ENCODE data around the gene DNAH6. TPM values are rescaled to one million over a fixed set of nuclear protein-coding genes. Genes with fewer than 3 reads are reported as not detected.

The DNAH6 gene
- total RNA-seq, 1 experiment from 2014 or later = 1.6 TPM

DNA sequence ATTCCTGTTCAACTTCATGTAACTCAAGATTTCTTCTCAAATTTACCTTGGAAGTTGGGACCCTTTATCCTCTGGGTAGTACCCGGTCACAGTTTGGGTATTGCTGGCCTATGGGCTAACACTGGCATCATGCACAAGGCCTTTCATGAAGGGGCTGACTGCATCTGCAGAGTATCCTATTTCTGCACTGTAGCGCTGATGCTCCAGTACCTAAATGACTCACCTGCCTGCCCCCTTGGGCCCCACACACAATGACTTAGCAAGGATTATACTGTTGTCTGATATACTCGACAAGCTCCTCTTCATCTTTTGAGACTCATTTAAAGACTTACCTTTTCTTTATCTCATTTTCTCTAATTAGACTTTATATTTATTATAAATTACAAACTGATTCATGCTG, 39.9 kb downstream of the DNAH6 start:
- intact Hi-C loops (cut with micrococcal nuclease) = no loop called here
- H2AFZ ChIP-seq (ENCODE audit: low read depth, low read length, poor library complexity, severe bottlenecking) = no peak overlapping the region
- RAD21 ChIA-PET (ENCODE audit: low non-redundant PET in 1 of 2, low total read pairs in 2 of 2, uncharacterized antibody in 2 of 2, unreplicated experiment in 2 of 2) = no interaction called here
- H3K9ac ChIP-seq (ENCODE audit: low read length) = no peak overlapping the region
- no peaks in the 10 kb centered on the region for H3K27me3 ChIP-seq (ENCODE audit: insufficient read depth, low read length)
- no TSS peak for BruUV-seq (replicated peaks)
- DNase-seq (ENCODE audit: low read depth, low spot score) (no peak), ATAC-seq (no peak)
- H3K36me3 ChIP-seq (ENCODE audit: control insufficient read depth in 1 of 2, insufficient read depth in 2 of 2, low read length in 2 of 2) = no peaks in the 10 kb centered on the region
- POLR2A ChIA-PET = no interaction called here
- TF ChIP-seq EZH2phosphoT487 (IDR thresholded peaks at IDR 0.05; ENCODE audit: borderline replicate concordance) (no peak), YY1 (IDR thresholded peaks at IDR 0.05; ENCODE audit: extremely low read depth, insufficient replicate concordance, low read depth, low read length) (no peak), POLR2AphosphoS5 (IDR thresholded peaks at IDR 0.05; ENCODE audit: low read depth, low read length) (no peak), CEBPB (IDR thresholded peaks at IDR 0.05; ENCODE audit: low read depth) (no peak), TCF7L2 (IDR thresholded peaks at IDR 0.05; ENCODE audit: borderline replicate concordance, extremely low read depth, insufficient read depth, insufficient read length) (no peak), ELF1 (IDR thresholded peaks at IDR 0.05; ENCODE audit: borderline replicate concordance, low read depth) (no peak), JUND (IDR thresholded peaks at IDR 0.05) (no peak)
- TF ChIP-seq, protein P1, sequence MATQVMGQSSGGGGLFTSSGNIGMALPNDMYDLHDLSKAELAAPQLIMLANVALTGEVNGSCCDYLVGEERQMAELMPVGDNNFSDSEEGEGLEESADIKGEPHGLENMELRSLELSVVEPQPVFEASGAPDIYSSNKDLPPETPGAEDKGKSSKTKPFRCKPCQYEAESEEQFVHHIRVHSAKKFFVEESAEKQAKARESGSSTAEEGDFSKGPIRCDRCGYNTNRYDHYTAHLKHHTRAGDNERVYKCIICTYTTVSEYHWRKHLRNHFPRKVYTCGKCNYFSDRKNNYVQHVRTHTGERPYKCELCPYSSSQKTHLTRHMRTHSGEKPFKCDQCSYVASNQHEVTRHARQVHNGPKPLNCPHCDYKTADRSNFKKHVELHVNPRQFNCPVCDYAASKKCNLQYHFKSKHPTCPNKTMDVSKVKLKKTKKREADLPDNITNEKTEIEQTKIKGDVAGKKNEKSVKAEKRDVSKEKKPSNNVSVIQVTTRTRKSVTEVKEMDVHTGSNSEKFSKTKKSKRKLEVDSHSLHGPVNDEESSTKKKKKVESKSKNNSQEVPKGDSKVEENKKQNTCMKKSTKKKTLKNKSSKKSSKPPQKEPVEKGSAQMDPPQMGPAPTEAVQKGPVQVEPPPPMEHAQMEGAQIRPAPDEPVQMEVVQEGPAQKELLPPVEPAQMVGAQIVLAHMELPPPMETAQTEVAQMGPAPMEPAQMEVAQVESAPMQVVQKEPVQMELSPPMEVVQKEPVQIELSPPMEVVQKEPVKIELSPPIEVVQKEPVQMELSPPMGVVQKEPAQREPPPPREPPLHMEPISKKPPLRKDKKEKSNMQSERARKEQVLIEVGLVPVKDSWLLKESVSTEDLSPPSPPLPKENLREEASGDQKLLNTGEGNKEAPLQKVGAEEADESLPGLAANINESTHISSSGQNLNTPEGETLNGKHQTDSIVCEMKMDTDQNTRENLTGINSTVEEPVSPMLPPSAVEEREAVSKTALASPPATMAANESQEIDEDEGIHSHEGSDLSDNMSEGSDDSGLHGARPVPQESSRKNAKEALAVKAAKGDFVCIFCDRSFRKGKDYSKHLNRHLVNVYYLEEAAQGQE (IDR thresholded peaks at IDR 0.05; ENCODE audit: low read depth) = no peak
- TF ChIP-seq, protein P2, sequence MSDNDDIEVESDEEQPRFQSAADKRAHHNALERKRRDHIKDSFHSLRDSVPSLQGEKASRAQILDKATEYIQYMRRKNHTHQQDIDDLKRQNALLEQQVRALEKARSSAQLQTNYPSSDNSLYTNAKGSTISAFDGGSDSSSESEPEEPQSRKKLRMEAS (IDR thresholded peaks at IDR 0.05) = no peak
- no peaks in the 10 kb centered on the region for H3K9me3 ChIP-seq (ENCODE audit: control insufficient read depth in 1 of 2, insufficient read depth in 1 of 2, low read depth in 1 of 2, low read length in 2 of 2)
- H3K27ac ChIP-seq (ENCODE audit: low read depth, low read length) = no peak overlapping the region
- no peaks in the 10 kb centered on the region for H3K79me2 ChIP-seq (ENCODE audit: insufficient read depth, low read length)
- no peaks in the 10 kb centered on the region for H3K9me2 ChIP-seq (ENCODE audit: insufficient read depth)
- no peaks in the 10 kb centered on the region for H4K20me1 ChIP-seq (ENCODE audit: insufficient read depth)
- peaks cover 0 to 5% of the 10 kb centered on the region in 2 experiments; a peak in 1 of 4 replicates for H3K4me1 ChIP-seq (ENCODE audit: control insufficient read depth in 1 of 2, insufficient read depth in 2 of 2, low read length in 2 of 2)
- CTCF ChIA-PET = no interaction called here
- no peak overlapping the region for H3K4me2 ChIP-seq (ENCODE audit: low read length)
- H3K4me3 ChIP-seq (replicated peaks in 1 of 2; ENCODE audit: low read depth in 1 of 2, low read length in 2 of 2) = no peak overlapping the region
